T-helper 22 cell (primary cell): ENCODE results near the gene ITCH.
"Not testable (repeated sequence)": the region's sequence is repeated elsewhere in the genome, so short reads cannot be mapped to it uniquely, and the experiment has no call there.

Experiments used
- DNase-seq: peaks from one replicate; pipeline ENCODE4 v3.0.0-alpha.2; 2020; ENCODE audit warnings: low read depth

The ITCH gene

GRCh38 chr20:34420975-34421374, 57.9 kb downstream of the ITCH start:
- DNase-seq = no peak

- no peak for DNase-seq
Measured at GRCh38 chr20:34421766-34422466, 58.8 kb downstream of the ITCH start.

GRCh38 chr20:34425032-34425690, 62.1 kb downstream of the ITCH start:
- not testable (repeated sequence) for DNase-seq

- no peak for DNase-seq
Measured at GRCh38 chr20:34426026-34426425, 63.0 kb downstream of the ITCH start.

- no peak for DNase-seq
Measured at GRCh38 chr20:34427331-34427730, 64.3 kb downstream of the ITCH start.

GRCh38 chr20:34427784-34428183, 64.7 kb downstream of the ITCH start:
- DNase-seq = no peak

GRCh38 chr20:34431168-34431567, 68.1 kb downstream of the ITCH start:
- no peak for DNase-seq

- DNase-seq = not testable (repeated sequence)
Measured at GRCh38 chr20:34432663-34433062, 69.6 kb downstream of the ITCH start.

GRCh38 chr20:34433391-34433790, 70.3 kb downstream of the ITCH start:
- DNase-seq = no peak

GRCh38 chr20:34435589-34435988, 72.5 kb downstream of the ITCH start:
- DNase-seq = no peak

GRCh38 chr20:34437330-34437986, 74.4 kb downstream of the ITCH start:
- no peak for DNase-seq

- no peak for DNase-seq
Measured at GRCh38 chr20:34439168-34439567, 76.1 kb downstream of the ITCH start.

- not testable (repeated sequence) for DNase-seq
Measured at GRCh38 chr20:34441423-34441822, 78.3 kb downstream of the ITCH start.

GRCh38 chr20:34443546-34443945, 80.5 kb downstream of the ITCH start:
- no peak for DNase-seq

GRCh38 chr20:34445177-34446065, 82.3 kb downstream of the ITCH start:
- DNase-seq = no peak

- DNase-seq = no peak
Measured at GRCh38 chr20:34448517-34448916, 85.4 kb downstream of the ITCH start.

GRCh38 chr20:34449674-34450592, 86.9 kb downstream of the ITCH start:
- DNase-seq = no peak

- DNase-seq = no peak
Measured at GRCh38 chr20:34452281-34452982, 89.4 kb downstream of the ITCH start.

- DNase-seq = no peak
Measured at GRCh38 chr20:34458631-34459030, 95.6 kb downstream of the ITCH start.

GRCh38 chr20:34459209-34459897, 96.3 kb downstream of the ITCH start:
- DNase-seq = no peak
